PC-9 (cell line): ENCODE measurements around the gene SPATA7.

ENCODE experiments used
- EZH2 ChIP-seq: fragments of 200-600 bp; sonication (generic); IDR thresholded peaks from 2 replicates; pipeline ENCODE4 v1.8.0; 2017; ENCODE audit warnings: antibody characterized with exemption, low read depth
- TF ChIP-seq, protein P1 (sequence below): fragments of 200-600 bp; sonication (generic); conservative IDR thresholded peaks from 2 replicates; pipeline ENCODE4 v1.6.1; 2017; ENCODE audit warnings: mixed run types, antibody characterized with exemption, mild to moderate bottlenecking, moderate library complexity

DNA sequence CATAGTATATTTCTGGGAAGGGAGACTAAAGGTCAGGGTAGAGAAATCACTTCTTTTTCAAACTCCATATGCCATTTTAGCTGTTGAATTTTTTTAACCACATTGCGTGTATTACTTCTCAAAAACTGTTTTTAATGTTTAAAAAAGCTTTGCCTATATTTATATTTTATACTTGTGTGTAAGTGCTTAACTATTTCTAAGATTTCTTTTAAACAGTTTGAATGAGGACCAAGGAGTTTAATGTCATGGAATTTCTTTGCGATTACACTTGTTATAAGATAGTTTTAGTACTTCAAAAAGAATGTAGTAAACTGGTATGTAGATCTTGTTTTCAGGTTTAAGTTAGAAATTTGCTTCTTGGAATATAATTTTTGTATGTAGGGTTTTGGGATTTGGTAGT is 7.2 kb downstream of the SPATA7 start:
- TF ChIP-seq, protein P1, sequence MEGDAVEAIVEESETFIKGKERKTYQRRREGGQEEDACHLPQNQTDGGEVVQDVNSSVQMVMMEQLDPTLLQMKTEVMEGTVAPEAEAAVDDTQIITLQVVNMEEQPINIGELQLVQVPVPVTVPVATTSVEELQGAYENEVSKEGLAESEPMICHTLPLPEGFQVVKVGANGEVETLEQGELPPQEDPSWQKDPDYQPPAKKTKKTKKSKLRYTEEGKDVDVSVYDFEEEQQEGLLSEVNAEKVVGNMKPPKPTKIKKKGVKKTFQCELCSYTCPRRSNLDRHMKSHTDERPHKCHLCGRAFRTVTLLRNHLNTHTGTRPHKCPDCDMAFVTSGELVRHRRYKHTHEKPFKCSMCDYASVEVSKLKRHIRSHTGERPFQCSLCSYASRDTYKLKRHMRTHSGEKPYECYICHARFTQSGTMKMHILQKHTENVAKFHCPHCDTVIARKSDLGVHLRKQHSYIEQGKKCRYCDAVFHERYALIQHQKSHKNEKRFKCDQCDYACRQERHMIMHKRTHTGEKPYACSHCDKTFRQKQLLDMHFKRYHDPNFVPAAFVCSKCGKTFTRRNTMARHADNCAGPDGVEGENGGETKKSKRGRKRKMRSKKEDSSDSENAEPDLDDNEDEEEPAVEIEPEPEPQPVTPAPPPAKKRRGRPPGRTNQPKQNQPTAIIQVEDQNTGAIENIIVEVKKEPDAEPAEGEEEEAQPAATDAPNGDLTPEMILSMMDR = no peak
- no peak for TF ChIP-seq EZH2
